Measurements from ENCODE around the gene IL21R.

GRCh38 chr16:27439271-27440018, 37.5 kb downstream of the IL21R start:
- TF ChIP-seq, protein P1, sequence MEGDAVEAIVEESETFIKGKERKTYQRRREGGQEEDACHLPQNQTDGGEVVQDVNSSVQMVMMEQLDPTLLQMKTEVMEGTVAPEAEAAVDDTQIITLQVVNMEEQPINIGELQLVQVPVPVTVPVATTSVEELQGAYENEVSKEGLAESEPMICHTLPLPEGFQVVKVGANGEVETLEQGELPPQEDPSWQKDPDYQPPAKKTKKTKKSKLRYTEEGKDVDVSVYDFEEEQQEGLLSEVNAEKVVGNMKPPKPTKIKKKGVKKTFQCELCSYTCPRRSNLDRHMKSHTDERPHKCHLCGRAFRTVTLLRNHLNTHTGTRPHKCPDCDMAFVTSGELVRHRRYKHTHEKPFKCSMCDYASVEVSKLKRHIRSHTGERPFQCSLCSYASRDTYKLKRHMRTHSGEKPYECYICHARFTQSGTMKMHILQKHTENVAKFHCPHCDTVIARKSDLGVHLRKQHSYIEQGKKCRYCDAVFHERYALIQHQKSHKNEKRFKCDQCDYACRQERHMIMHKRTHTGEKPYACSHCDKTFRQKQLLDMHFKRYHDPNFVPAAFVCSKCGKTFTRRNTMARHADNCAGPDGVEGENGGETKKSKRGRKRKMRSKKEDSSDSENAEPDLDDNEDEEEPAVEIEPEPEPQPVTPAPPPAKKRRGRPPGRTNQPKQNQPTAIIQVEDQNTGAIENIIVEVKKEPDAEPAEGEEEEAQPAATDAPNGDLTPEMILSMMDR (IDR thresholded peaks at IDR 0.05): no peak
- no peak for TF ChIP-seq POLR2A (IDR thresholded peaks at IDR 0.05)
